Peyer's patch (tissue), 4 donors: ENCODE results near the gene THRSP. TPM values are rescaled to one million over a fixed set of nuclear protein-coding genes. Genes with fewer than 3 reads are reported as not detected.
"Not testable (repeated sequence)": the region's sequence is repeated elsewhere in the genome, so short reads cannot be mapped to it uniquely, and the experiment has no call there.

Source experiments
- DNase-seq, 3 donors: peaks; one replicate each; pipeline ENCODE4 v3.0.0-alpha.2; 2017 to 2019
- H3K27ac ChIP-seq, 4 donors: fragments of 200-600 bp; sonication (generic); one replicate each; pipeline ENCODE4 v1.5.1; 2016 to 2019
- H3K27me3 ChIP-seq, 2 donors: fragments of 200-600 bp; sonication (generic); one replicate each; pipeline ENCODE4 v1.5.1; 2019
- H3K36me3 ChIP-seq, 3 donors: fragments of 200-600 bp; sonication (generic); one replicate each; pipeline ENCODE4 v1.5.1; 2016 to 2019
- H3K4me1 ChIP-seq, 4 donors: fragments of 200-600 bp; sonication (generic); one replicate each; pipeline ENCODE4 v1.5.1; 2016 to 2019
- H3K4me3 ChIP-seq, 4 donors: fragments of 200-600 bp; sonication (generic); 1 replicate in 3 of 4; 2 replicates in 1 of 4; pipeline ENCODE4 v1.5.1; 2016 to 2019; ENCODE audit warnings: mild to moderate bottlenecking in 1 of 4
- H3K9me3 ChIP-seq, 4 donors: fragments of 200-600 bp; sonication (generic); one replicate each; pipeline ENCODE4 v1.5.1; 2016 to 2019; ENCODE audit warnings: mild to moderate bottlenecking in 1 of 4
- POLR2A ChIP-seq, 2 donors: fragments of 450-650 bp; IDR thresholded peaks; one replicate each; pipeline ENCODE4 v1.5.1; 2017; ENCODE audit warnings: antibody characterized with exemption in 2 of 2, mild to moderate bottlenecking in 2 of 2, moderate library complexity in 2 of 2
- total RNA-seq, 4 donors: library from RNA; depleted of rRNA; stranded (reverse); fragments of >200 nt; gene quantifications; one replicate each; pipeline ENCODE4 v1.1.0, GENCODE V29; 2016
- TF ChIP-seq, protein P1 (sequence below), 6 experiments: fragments of 450-650 bp in 4 of 6; fragments of 200-600 bp in 2 of 6; sonication (generic) in 1 of 6; IDR thresholded peaks; one replicate each; pipeline ENCODE4 v1.5.1; 2017 to 2019; ENCODE audit warnings: antibody characterized with exemption in 6 of 6, mild to moderate bottlenecking in 3 of 6, moderate library complexity in 1 of 6

The THRSP gene
- total RNA-seq, 4 donors from 2014 or later, result 4.1 TPM; not detected in 3

DNA sequence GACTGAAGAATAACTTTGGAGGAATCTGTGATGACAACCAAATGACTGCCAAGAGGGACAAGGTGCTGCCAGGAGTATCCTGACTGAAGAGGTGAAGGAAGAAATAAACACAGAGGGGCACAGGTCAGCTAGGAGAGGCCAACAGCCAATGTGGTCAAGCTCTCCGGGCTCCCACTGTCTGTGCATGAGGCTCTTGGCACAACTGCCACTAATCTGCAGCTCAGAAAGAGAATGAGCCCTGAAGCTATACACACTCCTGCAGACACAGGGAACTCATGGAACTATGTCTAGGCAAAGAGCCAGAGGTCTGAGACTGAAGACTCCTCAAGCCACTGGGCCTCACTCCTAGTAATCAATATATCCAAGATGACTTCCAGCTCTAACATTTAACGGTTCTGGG, 7.0 kb downstream of the THRSP start:
- H3K9me3 ChIP-seq, result no peaks in the 10 kb centered on the region
- H3K27ac ChIP-seq, result no peak overlapping the region
- peaks cover 0 to 3% (median 0%) of the 10 kb centered on the region in 4 donors for H3K4me1 ChIP-seq
- no peak overlapping the region for H3K4me3 ChIP-seq
- no peak for DNase-seq
- H3K27me3 ChIP-seq, result no peaks in the 10 kb centered on the region
- no peak for TF ChIP-seq POLR2A (IDR thresholded peaks at IDR 0.05)
- TF ChIP-seq, protein P1, sequence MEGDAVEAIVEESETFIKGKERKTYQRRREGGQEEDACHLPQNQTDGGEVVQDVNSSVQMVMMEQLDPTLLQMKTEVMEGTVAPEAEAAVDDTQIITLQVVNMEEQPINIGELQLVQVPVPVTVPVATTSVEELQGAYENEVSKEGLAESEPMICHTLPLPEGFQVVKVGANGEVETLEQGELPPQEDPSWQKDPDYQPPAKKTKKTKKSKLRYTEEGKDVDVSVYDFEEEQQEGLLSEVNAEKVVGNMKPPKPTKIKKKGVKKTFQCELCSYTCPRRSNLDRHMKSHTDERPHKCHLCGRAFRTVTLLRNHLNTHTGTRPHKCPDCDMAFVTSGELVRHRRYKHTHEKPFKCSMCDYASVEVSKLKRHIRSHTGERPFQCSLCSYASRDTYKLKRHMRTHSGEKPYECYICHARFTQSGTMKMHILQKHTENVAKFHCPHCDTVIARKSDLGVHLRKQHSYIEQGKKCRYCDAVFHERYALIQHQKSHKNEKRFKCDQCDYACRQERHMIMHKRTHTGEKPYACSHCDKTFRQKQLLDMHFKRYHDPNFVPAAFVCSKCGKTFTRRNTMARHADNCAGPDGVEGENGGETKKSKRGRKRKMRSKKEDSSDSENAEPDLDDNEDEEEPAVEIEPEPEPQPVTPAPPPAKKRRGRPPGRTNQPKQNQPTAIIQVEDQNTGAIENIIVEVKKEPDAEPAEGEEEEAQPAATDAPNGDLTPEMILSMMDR (IDR thresholded peaks at IDR 0.05), result no peak
- peaks cover 0 to 49% (median 0%) of the 10 kb centered on the region in 3 donors for H3K36me3 ChIP-seq

DNA sequence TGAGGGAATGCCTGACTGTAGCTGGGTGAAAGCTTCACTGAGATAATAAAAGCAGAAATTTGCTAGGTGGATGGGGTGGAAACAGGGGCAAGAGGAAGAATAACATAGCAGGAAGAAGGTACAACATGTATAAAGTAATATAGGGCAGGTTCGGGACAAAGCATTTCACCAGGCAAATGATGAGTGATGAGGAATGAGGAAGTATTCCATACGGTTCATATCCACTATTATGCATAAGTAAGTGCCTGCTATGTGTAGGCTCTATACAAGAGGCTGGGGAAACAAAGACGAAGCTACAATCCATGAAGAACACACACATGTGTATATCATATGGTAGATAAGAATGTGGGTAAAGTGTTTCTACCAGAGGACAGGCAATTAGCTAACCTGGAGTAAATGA, 8.1 kb downstream of the THRSP start:
- H3K36me3 ChIP-seq, result peaks cover 0 to 49% (median 0%) of the 10 kb centered on the region in 3 donors

DNA sequence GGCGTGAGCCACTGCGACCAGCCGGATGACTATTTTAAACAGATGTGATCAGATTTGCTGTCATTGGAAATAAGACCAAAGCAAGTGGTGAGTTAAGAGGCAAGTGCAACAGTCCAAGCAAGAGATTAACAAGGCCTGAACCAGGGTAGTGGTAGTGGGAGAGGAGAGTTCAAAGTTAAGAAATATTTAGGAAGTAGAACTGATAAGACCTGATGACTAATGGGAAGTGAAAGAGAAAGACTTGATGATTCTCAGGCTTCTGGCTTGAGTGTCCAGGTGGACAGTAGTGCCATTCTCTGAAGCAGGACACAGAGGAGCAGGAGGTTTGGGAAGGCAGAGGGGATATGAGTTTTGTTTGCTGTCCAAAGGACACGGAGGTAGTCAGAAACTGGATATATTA, 8.8 kb downstream of the THRSP start:
- DNase-seq, result no peak
- TF ChIP-seq, protein P1 (IDR thresholded peaks at IDR 0.05), result no peak
- TF ChIP-seq POLR2A (IDR thresholded peaks at IDR 0.05), result no peak

More for the DNA sequence above, 8.1 kb downstream of the THRSP start:
- Histone ChIP-seq H3K27ac (no peak overlapping the region), H3K27me3 (no peaks in the 10 kb centered on the region), H3K9me3 (no peaks in the 10 kb centered on the region), H3K4me1 (peaks cover 0 to 8% (median 0%) of the 10 kb centered on the region in 4 donors), H3K4me3 (no peak overlapping the region)
- no peak for DNase-seq
- no peak for TF ChIP-seq POLR2A (IDR thresholded peaks at IDR 0.05)
- TF ChIP-seq, protein P1 (IDR thresholded peaks at IDR 0.05), result no peak

DNA sequence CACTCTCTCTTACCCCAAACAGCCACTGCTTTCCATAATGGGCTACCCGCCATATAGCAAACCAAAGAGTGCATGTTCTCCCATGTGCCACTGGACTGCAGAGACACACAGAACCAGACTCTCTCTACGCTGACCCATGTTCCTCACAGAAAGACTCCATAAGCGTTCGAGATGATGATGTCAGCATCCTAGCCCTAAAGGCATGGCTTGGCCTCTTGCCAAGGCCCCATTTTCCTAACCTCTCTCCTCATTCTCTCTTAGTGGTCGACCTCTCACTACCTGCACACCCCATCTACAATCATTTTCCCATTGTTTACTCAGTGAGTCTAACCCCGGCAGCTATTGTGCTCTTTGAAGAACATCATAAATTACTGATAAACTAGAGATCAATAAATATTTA, 11.1 kb downstream of the THRSP start:
- Histone ChIP-seq H3K27ac (no peak overlapping the region), H3K9me3 (no peaks in the 10 kb centered on the region), H3K4me1 (peaks cover 2 to 26% (median 3%) of the 10 kb centered on the region in 4 donors), H3K36me3 (peaks cover 0 to 25% (median 0%) of the 10 kb centered on the region in 3 donors), H3K27me3 (no peaks in the 10 kb centered on the region), H3K4me3 (no peak overlapping the region)
- DNase-seq, result no peak
- TF ChIP-seq POLR2A (IDR thresholded peaks at IDR 0.05), result no peak
- TF ChIP-seq, protein P1 (IDR thresholded peaks at IDR 0.05), result no peak

More for the DNA sequence above, 8.8 kb downstream of the THRSP start:
- H3K27ac ChIP-seq, result no peak overlapping the region
- no peak overlapping the region for H3K4me3 ChIP-seq
- H3K4me1 ChIP-seq, result peaks cover 0 to 16% (median under 1%) of the 10 kb centered on the region in 4 donors
- H3K36me3 ChIP-seq, result peaks cover 0 to 46% (median 0%) of the 10 kb centered on the region in 3 donors
- H3K9me3 ChIP-seq, result no peaks in the 10 kb centered on the region
- H3K27me3 ChIP-seq, result no peaks in the 10 kb centered on the region

DNA sequence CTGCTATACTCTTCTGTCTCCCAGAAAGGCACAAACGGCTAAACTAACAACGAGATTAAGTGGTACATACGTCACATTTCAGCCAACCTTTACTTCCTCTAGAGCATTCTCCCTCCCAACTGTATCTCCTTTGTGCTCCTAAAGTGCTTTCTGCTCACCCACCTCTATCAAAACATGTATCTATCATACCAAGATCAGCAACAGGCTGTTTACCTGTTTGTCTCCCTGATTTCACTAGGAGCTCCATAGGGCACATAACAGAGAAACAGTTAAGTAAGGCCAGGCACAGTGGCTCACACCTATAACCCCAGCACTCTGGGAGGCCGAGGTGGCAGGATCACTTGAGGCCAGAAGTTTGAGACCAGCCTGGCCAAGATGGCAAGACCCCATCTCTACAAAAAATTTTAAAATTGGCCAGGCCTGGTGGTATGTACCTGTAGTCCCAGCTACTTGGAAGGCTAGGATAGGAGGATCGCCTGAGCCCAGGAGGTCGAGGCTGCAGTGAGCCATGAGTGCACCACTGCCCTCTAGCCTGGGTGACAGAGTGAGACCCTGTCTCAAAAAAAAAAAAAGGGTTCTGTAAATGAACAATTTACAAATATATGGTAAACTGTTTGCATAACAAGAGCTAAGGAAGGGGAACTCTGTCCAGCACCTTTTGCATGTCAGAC, 13.2 kb downstream of the THRSP start:
- no peak for DNase-seq
- TF ChIP-seq, protein P1 (IDR thresholded peaks at IDR 0.05), result no peak
- no peak for TF ChIP-seq POLR2A (IDR thresholded peaks at IDR 0.05)
- H3K9me3 ChIP-seq, result no peaks in the 10 kb centered on the region
- no peak overlapping the region for H3K4me3 ChIP-seq
- H3K4me1 ChIP-seq, result peaks cover 2 to 31% (median 3%) of the 10 kb centered on the region in 4 donors
- no peaks in the 10 kb centered on the region for H3K27me3 ChIP-seq
- H3K27ac ChIP-seq, result no peak overlapping the region
- peaks cover 0 to 8% (median 0%) of the 10 kb centered on the region in 3 donors for H3K36me3 ChIP-seq

DNA sequence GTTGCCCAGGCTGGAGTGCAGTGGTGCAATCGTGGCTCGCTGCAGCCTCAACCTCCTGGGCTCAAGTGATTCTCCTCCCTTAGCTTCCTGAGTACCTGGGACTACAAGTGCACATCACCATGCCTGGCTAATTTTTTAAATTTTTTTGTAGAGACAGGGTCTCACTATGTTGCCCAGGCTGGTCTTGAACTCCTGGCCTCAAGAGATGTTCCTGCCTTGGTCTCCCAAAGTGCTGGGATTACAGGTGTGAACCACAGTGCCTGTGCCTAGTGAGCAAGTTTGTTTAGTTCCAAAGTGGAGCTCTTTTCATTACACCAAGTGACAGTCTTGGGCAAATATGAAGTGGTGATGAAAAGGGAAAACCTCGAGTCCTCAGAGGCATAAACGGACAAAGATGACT, 13.9 kb downstream of the THRSP start:
- not testable (repeated sequence) for DNase-seq, H3K9me3 ChIP-seq, H3K36me3 ChIP-seq, H3K27me3 ChIP-seq, H3K27ac ChIP-seq
- Histone ChIP-seq H3K4me3 (peak overlapping the region in 2 of 4 donors; percentile 48 to 77), H3K4me1 (peaks cover 2 to 31% (median 3%) of the 10 kb centered on the region in 4 donors)
